Stimulated activated naive B cell treated with anti-CD40 and anti-IgM and Interleukin-4, amounts not matched to agents 10 μg/mL and 1 μg/mL and 100 μg/mL, for 72 hours (primary cell): ENCODE results near the gene CYGB.
"Not testable (repeated sequence)": the region's sequence is repeated elsewhere in the genome, so short reads cannot be mapped to it uniquely, and the experiment has no call there.

ENCODE experiments used
- ATAC-seq, 2 donors: fragments of 150-1000 bp; cut with Tn5 transposase; replicated peaks; 2 replicates each; pipeline ENCODE4 v1.10.0; 2021; ENCODE audit warnings: moderate library complexity in 1 of 2
- DNase-seq: peaks from one replicate; pipeline ENCODE4 v3.0.0; 2021
- H3K27ac Mint-ChIP-seq: one replicate; pipeline ENCODE4 v1.8.0; 2022; ENCODE audit warnings: mild to moderate bottlenecking, mixed read lengths
- H3K27me3 Mint-ChIP-seq, 2 donors: one replicate each; pipeline ENCODE4 v1.8.0; 2022; ENCODE audit warnings: mixed read lengths in 2 of 2
- H3K36me3 Mint-ChIP-seq, 2 donors: one replicate each; pipeline ENCODE4 v1.8.0; 2022; ENCODE audit warnings: mixed read lengths in 2 of 2, mild to moderate bottlenecking in 1 of 2
- H3K4me1 Mint-ChIP-seq, 2 donors: one replicate each; pipeline ENCODE4 v1.8.0; 2022; ENCODE audit warnings: mixed read lengths in 2 of 2, mild to moderate bottlenecking in 1 of 2
- H3K4me3 Mint-ChIP-seq, 2 donors: one replicate each; pipeline ENCODE4 v1.8.0; 2022; ENCODE audit warnings: mild to moderate bottlenecking in 2 of 2, mixed read lengths in 2 of 2, moderate library complexity in 1 of 2
- H3K9me3 Mint-ChIP-seq, 2 donors: one replicate each; pipeline ENCODE4 v1.8.0; 2022; ENCODE audit warnings: mixed read lengths in 2 of 2, mild to moderate bottlenecking in 1 of 2

The CYGB gene

DNA sequence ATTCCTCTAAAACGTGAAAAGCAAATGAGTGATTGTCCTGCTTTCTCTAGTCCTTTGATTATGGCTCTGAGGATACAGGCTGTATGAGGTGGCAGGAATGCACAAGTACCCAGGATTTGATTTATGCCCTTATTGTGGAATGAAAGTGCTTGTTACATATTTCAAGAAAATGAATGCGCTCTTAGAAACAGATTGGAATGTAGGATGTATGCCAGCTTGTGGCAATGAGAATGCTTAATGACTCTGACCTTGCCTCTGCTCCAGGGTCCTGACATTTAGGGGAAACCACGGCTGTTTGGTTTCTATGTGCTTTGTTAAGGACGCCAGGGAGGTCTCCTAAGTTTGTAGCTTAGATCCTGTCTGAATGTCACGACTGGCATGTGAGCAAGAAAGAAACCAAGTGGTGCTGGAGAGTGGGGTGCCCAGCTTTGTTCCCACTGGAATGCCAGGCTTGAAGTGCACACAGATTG, 24.3 kb upstream of the CYGB start:
- DNase-seq (no peak), ATAC-seq (no peak)
- Mint-ChIP-seq H3K9me3 (no peaks in the 10 kb centered on the region), H3K27ac (peak overlapping the region; percentile 77), H3K4me1 (peaks cover 41 to 78% of the 10 kb centered on the region in 2 donors), H3K36me3 (peaks cover 36 to 56% of the 10 kb centered on the region in 2 donors), H3K27me3 (no peaks in the 10 kb centered on the region), H3K4me3 (peak overlapping the region in 1 of 2 donors; percentile 39)

DNA sequence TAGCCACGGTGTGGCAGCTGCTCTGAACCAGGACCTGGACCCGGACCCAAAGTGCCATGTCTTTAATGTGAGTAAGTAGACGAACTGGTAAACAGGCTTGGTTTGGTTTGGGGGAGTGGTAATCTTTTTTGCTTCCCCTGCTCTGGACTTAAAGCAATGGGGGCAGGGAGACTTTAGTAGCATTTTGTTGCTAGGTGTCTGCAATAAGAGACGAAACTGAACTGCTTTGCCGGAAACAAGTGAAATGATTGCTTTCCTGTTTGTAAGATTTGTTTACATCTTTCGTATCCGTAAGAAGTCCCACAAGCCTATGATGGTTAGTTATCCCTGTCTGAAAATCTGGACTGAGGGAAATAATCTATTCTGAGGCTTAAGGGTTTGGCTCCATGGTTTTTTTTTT, 23.8 kb upstream of the CYGB start:
- Mint-ChIP-seq H3K27ac (peak overlapping the region; percentile 77), H3K36me3 (peaks cover 32 to 51% of the 10 kb centered on the region in 2 donors), H3K9me3 (no peaks in the 10 kb centered on the region), H3K27me3 (no peaks in the 10 kb centered on the region), H3K4me1 (peaks cover 38 to 78% of the 10 kb centered on the region in 2 donors), H3K4me3 (no peak overlapping the region)
- DNase-seq (no peak), ATAC-seq (no peak)

DNA sequence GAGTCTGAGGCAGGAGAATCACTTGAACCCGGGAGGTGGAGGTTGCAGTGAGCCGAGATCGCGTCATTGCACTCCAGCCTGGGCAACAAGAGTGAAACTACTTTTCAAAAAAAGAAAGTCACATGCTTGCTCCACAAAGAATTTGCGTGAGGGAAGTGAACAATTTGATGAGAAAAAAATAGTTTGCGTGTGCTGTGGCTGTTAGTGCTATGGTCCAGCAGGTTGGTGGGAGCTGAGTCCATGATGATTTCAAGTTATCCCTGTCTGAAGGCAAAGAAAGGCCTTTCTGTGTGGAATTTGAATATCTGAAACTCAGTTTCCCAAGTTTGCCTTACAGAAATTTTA, 23.3 kb upstream of the CYGB start:
- DNase-seq (no peak), ATAC-seq (no peak)
- Mint-ChIP-seq H3K36me3 (peaks cover 27 to 46% of the 10 kb centered on the region in 2 donors), H3K27me3 (no peaks in the 10 kb centered on the region), H3K4me1 (peaks cover 33 to 74% of the 10 kb centered on the region in 2 donors), H3K27ac (no peak overlapping the region), H3K4me3 (no peak overlapping the region), H3K9me3 (no peaks in the 10 kb centered on the region)

DNA sequence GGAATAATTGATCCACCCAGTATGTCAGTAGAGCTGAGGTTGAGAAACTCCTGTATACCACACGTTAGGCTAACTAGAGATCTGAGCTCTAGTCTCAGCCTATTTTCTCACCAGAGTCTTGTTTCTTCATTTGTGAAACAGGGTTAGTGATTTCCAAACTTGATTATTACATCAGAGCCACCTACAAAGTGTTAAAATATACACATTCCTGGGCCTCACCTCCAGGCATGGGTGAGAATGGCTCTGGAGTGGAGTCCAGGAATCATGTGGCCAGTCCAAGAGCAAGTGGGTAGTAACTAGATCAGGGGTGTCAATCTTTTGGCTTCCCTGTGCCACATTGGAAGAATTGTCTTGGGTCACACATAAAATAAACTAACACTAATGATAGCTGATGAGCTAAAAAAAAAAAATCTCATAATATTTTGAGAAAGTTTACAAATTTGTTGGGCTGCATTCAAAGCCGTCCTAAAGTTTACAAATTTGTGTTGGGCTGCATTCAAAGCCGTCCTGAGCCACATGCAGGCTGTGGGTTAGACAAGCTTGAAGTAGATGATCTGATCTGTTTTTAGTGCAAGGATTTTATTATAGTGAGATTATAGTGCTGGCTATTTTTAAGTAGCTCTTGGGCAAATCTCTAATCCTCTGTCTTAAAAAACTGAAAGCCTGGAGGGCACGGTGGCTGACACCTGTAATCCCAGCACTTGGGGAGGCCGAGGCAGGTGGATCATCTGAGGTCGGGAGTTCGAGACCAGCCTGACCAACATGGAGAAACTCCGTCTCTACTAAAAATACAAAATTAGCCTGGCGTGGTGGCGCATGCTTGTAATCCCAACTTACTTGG, 22.7 kb upstream of the CYGB start:
- Mint-ChIP-seq H3K4me3 (peak overlapping the region; percentile 25 to 69), H3K36me3 (peaks cover 21 to 40% of the 10 kb centered on the region in 2 donors), H3K27ac (peak overlapping the region; percentile 91), H3K9me3 (no peaks in the 10 kb centered on the region), H3K4me1 (peaks cover 30 to 68% of the 10 kb centered on the region in 2 donors), H3K27me3 (no peaks in the 10 kb centered on the region)
- DNase-seq (no peak), ATAC-seq (no peak)

DNA sequence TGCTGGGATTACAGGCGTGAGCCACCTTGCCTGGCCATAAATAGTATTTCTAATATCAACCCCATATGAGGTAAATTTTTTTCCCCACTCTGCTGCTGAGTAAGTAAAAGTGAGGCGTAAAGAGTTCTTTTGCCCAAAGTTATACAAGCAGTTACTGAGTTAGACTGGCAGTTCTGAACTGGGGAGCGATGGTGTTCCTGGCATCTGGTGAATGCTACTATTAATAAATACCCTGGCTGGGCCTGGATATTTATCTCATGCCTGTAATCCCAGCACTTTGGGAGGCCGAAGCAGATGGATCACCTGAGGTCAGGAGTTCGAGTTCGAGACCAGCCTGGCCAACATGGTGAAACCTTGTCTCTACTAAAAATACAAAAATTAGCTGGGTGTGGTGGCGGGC, 22.0 kb upstream of the CYGB start:
- H3K27me3 Mint-ChIP-seq, DNase-seq, H3K9me3 Mint-ChIP-seq, H3K27ac Mint-ChIP-seq, ATAC-seq: not testable (repeated sequence)
- H3K4me3 Mint-ChIP-seq, result peak overlapping the region; percentile 94 to 98
- peaks cover 18 to 37% of the 10 kb centered on the region in 2 donors for H3K36me3 Mint-ChIP-seq
- peaks cover 33 to 62% of the 10 kb centered on the region in 2 donors for H3K4me1 Mint-ChIP-seq

DNA sequence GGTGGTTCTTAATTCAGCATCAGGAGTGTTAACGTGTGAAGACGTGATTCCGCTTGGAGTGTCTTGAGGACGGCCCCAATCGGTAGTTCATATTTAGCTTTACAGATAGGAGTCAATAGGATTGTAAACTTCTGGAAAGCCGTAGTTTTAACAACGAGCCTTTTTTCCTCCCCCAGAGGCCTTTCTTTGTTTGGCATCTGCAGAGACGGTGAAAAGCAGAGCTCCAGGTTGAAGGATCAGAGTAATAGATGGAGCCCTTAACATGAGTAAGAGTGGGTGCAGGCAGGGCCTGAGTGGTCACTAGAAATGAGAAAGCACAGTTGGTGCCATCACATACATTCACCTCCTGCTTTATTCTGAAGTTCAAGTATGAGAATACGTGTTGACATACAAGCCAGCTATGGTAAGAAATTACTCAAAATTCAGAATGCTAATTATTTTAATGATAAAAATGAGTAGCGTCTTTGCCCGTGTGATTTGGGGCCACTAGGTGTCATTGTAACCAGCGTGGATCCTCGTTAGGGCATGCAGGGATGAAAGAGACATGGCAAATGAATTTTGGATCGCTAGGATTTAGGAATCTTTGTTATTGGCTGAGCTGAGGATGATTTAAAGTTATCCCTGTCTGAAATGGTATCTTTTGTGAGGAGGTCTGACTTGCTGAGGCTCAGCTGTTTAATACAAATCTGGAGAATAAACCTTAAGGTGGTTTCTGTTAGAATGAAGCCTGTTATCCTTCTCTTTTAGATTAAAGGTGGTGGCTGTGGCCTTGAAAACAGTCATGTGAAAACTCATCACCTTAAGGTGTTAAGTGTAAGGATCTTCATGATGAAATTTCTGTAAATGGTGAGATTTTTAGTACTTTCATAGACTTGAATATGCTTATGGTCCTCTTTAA, 20.9 kb upstream of the CYGB start:
- Mint-ChIP-seq H3K4me1 (peaks cover 33 to 62% of the 10 kb centered on the region in 2 donors), H3K36me3 (peaks cover 18 to 36% of the 10 kb centered on the region in 2 donors), H3K9me3 (no peaks in the 10 kb centered on the region), H3K4me3 (peak overlapping the region; percentile 94 to 98), H3K27ac (peak overlapping the region; percentile 100), H3K27me3 (no peaks in the 10 kb centered on the region)
- DNase-seq, result no peak
- ATAC-seq, result peak in 1 of 2 donors; percentile 26

DNA sequence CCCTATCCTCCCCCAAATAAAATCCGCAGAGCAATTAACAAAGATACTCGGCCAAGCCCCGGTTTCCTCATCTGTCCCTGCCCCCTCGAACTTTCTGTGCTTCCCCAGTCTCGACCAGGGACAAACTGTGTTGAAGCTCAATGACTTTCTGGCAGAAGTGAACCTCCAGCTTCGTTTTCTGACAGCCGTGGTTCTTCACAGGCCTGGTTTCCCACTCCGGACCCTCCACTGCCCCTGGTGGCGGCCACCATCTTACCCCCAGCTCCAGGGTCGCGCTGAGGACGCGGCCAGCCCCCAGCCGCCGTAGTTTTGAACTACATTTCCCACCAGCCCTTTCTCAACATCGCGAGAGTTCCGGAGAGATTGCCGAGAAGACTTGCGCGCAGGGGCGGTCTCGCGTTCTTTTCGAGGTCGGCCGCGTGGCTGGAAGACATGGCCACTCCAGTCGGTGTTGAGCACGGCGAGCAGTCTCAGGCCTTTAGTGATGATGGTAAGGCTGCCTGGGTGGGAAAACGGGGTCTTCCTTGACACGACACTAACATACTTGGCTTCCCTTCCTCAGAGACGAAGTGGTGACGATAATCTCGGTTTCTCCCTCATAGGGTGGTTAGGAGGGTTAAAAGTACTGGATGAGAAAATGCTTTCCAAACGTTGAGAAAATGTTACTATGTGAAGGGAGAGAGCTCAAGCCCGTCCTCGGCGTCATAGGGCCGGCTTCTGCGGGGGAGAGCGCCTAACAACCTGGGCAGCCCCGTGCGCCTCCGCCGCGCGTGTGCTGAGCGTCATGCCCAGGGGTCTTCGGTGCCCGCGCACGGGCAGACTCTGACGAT, 20.1 kb upstream of the CYGB start:
- Mint-ChIP-seq H3K36me3 (peaks cover 14 to 31% of the 10 kb centered on the region in 2 donors), H3K9me3 (no peaks in the 10 kb centered on the region), H3K27me3 (no peaks in the 10 kb centered on the region), H3K4me1 (peaks cover 27 to 56% of the 10 kb centered on the region in 2 donors), H3K4me3 (peak overlapping the region; percentile 94 to 98), H3K27ac (peak overlapping the region; percentile 100)
- DNase-seq, result peak; percentile 96
- ATAC-seq, result peak; percentile 93 to 98

DNA sequence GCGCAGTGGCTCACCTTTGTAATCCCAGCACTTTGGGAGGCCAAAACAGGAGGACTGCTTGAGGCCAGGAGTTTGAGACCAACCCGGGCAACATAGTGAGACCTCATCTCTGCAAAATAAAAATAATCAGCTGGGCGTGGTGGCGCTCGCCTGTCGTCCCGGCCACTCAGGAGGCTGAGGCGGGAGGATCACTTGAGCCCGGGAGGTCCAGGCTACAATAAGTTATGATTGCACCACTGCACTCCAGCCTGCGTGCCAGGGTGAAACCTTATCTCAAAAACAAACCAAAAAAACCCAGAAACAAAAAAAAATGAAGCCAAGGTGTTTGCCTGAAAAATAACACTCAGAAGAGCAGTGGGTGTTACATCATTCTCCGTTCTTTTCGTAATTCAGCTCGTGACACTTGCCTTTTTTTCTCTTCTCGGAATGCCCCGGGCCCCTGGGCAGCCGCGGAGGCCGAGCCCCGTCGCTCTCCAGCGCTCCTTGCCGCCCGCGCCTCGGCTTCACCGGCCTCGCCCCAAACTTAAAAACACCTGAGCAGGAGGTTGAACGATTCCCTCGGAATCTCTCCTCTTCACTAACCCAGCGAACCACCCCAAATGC, 19.4 kb upstream of the CYGB start:
- H3K27ac Mint-ChIP-seq, result peak overlapping the region; percentile 100
- peaks cover 12 to 28% of the 10 kb centered on the region in 2 donors for H3K36me3 Mint-ChIP-seq
- ATAC-seq (peak; percentile 28 to 37), DNase-seq (peak; percentile 27)
- H3K27me3 Mint-ChIP-seq, result no peaks in the 10 kb centered on the region
- H3K4me3 Mint-ChIP-seq, result peak overlapping the region; percentile 94 to 98
- no peaks in the 10 kb centered on the region for H3K9me3 Mint-ChIP-seq
- peaks cover 25 to 53% of the 10 kb centered on the region in 2 donors for H3K4me1 Mint-ChIP-seq

DNA sequence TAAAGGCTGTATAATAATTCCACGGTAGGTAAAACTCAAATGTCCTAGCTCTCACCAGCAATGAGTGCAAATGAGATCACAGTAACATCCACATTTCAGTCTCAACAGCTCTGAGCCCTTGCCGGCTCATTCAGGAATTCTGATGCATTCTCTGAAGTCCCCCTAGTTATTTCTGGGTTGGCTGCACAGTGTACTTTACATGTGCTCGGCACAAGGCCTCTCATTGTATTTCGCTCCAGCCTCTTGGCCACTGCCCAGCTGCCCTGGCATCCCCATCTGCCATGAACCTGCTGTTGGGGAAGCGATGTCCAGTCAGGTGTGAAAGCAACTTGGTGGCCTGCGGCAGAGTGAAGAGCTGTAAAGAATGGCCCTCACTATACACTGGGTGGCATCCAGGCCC, 16.6 kb upstream of the CYGB start:
- DNase-seq (no peak), ATAC-seq (no peak)
- no peak overlapping the region for H3K4me3 Mint-ChIP-seq
- no peak overlapping the region for H3K27ac Mint-ChIP-seq
- H3K36me3 Mint-ChIP-seq, result peaks cover 4 to 17% of the 10 kb centered on the region in 2 donors
- no peaks in the 10 kb centered on the region for H3K27me3 Mint-ChIP-seq
- no peaks in the 10 kb centered on the region for H3K9me3 Mint-ChIP-seq
- H3K4me1 Mint-ChIP-seq, result peaks cover 21 to 36% of the 10 kb centered on the region in 2 donors

DNA sequence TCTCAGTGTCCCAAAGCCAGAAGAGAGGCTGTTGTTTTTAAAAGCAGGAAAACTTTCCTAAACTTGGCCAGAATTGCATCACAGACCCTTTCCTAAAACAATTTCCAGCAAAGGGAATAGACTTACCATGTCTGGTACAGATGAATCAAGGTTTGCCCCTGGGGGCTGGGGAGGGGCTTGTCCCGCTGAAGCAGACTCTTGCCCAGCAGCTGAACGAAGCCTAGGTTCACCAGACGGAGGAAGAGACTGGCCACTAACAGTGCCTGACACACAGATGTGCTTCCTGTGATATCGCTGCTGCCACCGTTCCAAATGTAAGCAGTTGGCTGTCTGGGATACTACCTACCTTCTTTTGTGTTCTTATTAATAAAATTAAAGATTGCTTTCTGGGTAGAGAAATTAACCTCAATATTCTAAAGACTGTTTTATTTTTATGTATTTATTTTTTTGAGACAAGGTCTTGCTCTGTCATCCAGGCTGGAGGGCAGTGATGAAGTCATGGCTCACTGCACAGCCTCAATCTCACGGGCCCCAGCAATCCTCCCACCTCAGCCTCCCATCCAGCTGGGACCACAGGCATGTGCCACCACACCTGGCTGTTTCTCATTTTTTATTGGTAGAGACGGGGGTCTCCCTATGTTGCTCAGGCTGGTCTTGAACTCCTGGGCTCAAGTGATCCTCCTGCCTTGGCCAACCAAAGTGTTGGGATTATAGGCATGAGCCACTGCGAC, 15.8 kb upstream of the CYGB start:
- DNase-seq (no peak), ATAC-seq (no peak)
- Mint-ChIP-seq H3K36me3 (peaks cover 3 to 12% of the 10 kb centered on the region in 2 donors), H3K9me3 (no peaks in the 10 kb centered on the region), H3K27me3 (no peaks in the 10 kb centered on the region), H3K27ac (no peak overlapping the region), H3K4me1 (peaks cover 17 to 28% of the 10 kb centered on the region in 2 donors), H3K4me3 (no peak overlapping the region)

DNA sequence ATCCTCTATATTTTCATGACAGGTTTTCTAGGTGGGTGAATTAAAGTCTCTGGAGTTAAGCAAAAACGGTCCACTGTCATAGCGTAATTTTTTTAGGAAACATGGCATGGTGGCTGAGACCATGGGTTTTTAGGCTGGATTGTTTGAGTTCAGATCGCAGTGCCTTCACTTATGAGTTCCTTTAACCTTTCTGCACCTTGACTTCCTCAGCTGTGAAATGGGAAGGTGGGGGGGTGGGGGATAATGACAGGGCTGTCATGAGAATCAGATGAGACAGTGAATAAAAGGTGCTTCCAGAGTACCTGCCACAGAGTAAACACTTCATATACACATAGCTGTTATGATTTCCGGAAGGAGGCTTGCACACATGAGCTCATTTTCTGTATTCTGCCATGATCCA, 14.2 kb upstream of the CYGB start:
- DNase-seq (no peak), ATAC-seq (no peak)
- no peaks in the 10 kb centered on the region for H3K36me3 Mint-ChIP-seq
- H3K27me3 Mint-ChIP-seq, result no peaks in the 10 kb centered on the region
- no peak overlapping the region for H3K4me3 Mint-ChIP-seq
- peaks cover 12 to 13% of the 10 kb centered on the region in 2 donors for H3K4me1 Mint-ChIP-seq
- H3K9me3 Mint-ChIP-seq, result no peaks in the 10 kb centered on the region
- no peak overlapping the region for H3K27ac Mint-ChIP-seq

DNA sequence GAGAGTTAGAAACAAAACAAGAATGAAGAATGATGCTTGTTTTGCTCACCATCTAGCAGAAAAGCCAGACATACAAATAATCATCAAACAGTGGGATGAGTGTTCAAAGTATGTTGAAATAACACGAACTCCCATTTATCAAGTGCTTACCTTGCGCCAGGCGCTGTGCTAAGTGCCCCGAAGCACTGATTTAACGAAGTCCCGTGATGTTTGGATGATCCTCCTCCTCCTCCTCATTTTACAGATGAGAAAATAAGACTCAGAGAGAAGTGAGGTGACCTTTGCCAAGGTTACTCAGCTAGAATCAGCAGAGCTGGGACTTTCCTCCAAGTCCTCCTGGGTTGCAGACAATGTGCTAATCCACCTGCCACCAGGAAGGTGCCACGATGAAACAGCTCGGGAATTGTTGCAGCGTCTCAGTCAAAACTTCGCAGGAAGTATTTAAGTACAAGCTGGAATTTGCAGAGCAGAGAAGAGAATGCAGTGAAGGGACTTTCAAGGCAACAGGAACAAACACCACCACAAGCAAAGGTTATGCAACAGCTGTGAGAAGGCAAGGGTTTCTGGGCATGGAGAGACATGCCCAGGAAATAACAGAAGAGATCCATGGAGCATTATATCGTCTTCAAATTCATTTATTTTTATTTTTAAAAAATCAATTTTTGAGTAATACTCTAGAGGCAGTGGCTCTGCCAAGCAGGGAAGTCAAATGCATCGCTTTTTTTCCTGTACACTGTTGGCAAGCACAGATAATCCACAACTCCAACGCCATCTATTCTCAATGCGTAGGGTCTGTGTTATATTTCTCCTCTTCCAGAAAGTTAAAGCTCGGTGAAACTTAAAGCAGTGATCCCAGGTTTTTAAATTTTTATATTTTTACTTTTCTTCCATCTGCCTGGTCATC, 13.5 kb upstream of the CYGB start:
- no peaks in the 10 kb centered on the region for H3K36me3 Mint-ChIP-seq
- H3K27me3 Mint-ChIP-seq, result no peaks in the 10 kb centered on the region
- no peak overlapping the region for H3K4me3 Mint-ChIP-seq
- H3K9me3 Mint-ChIP-seq, result no peaks in the 10 kb centered on the region
- H3K4me1 Mint-ChIP-seq, result peaks cover 9 to 11% of the 10 kb centered on the region in 2 donors
- H3K27ac Mint-ChIP-seq, result no peak overlapping the region
- ATAC-seq (no peak), DNase-seq (no peak)
